Measurements from ENCODE around the gene MORN4. TPM values are rescaled to one million over a fixed set of nuclear protein-coding genes. Genes with fewer than 3 reads are reported as not detected.

MORN4 gene
- total and polyA plus RNA-seq, 2 donors (not counting 3 experiments of a cell fraction or from before 2014, with no cell fraction given): 12.2 to 13.9 TPM

- dilution Hi-C loops (cut with MboI; ENCODE audit: extremely low pct_ligation_motif_present, low sequenced_read_pairs): no loop called here
- Histone ChIP-seq H3K4me3 (replicated peaks in 1 of 3; ENCODE audit: insufficient read depth in 1 of 3, low read depth in 1 of 3, low read length in 3 of 3) (no peak overlapping the region), H3K79me2 (ENCODE audit: control insufficient read depth, insufficient read depth, low read length) (no peaks in the 10 kb centered on the region), H2AFZ (ENCODE audit: low read depth, low read length) (no peak overlapping the region), H3K4me2 (ENCODE audit: insufficient read depth, low read length) (no peak overlapping the region), H3K9me1 (replicated peaks; ENCODE audit: control insufficient read depth, extremely low read depth, insufficient read depth, low read length) (no peaks in the 10 kb centered on the region), H4K20me1 (replicated peaks; ENCODE audit: control insufficient read depth, extremely low read depth, insufficient read depth, low read length) (no peaks in the 10 kb centered on the region), H3K27ac (ENCODE audit: insufficient read depth, low read depth, low read length) (no peak overlapping the region), H3K36me3 (ENCODE audit: control insufficient read depth in 2 of 2, extremely low read depth in 1 of 2, insufficient read depth in 2 of 2, low read length in 2 of 2) (no peaks in the 10 kb centered on the region), H3K27me3 (ENCODE audit: control insufficient read depth in 2 of 2, insufficient read depth in 2 of 2, low read length in 2 of 2) (no peaks in the 10 kb centered on the region), H3K9me3 (replicated peaks; ENCODE audit: control insufficient read depth, insufficient read depth, low read length) (no peaks in the 10 kb centered on the region), H3K4me1 (ENCODE audit: control insufficient read depth, extremely low read depth, insufficient read depth, low read length) (peaks cover 3% of the 10 kb centered on the region), H3K9ac (replicated peaks; ENCODE audit: extremely low read depth, insufficient read depth, low read length) (no peak overlapping the region)
- intact Hi-C loops (cut with micrococcal nuclease): no loop called here
- POLR2A ChIA-PET: no interaction called here
- no peak for TF ChIP-seq MYC (IDR thresholded peaks at IDR 0.05; ENCODE audit: low read depth, low read length)
- TF ChIP-seq CTCF (IDR thresholded peaks at IDR 0.05; ENCODE audit: extremely low read depth in 1 of 2, insufficient read depth in 1 of 2, low read depth in 1 of 2, low read length in 2 of 2): no peak
- no peak for TF ChIP-seq FOS (IDR thresholded peaks at IDR 0.05; ENCODE audit: borderline replicate concordance, insufficient read depth, low read length)
- no peak for TF ChIP-seq POLR2AphosphoS5 (IDR thresholded peaks at IDR 0.05; ENCODE audit: insufficient read depth, low read depth, low read length)
- TF ChIP-seq POLR2A (IDR thresholded peaks at IDR 0.05; ENCODE audit: low read depth, low read length): no peak
- no peak for TF ChIP-seq JUN (IDR thresholded peaks at IDR 0.05; ENCODE audit: borderline replicate concordance, insufficient read depth, insufficient read length, low read depth)
- no peak for TF ChIP-seq EZH2 (IDR thresholded peaks at IDR 0.05; ENCODE audit: borderline replicate concordance, low read depth, low read length, severe bottlenecking)
- no peak for TF ChIP-seq MAX (IDR thresholded peaks at IDR 0.05; ENCODE audit: insufficient read depth, insufficient read length)
- TF ChIP-seq GATA2 (IDR thresholded peaks at IDR 0.05; ENCODE audit: insufficient read depth, insufficient read length, low read depth, low read length): no peak
- FAIRE-seq (no peak), DNase-seq (ENCODE audit: low read depth, low spot score) (no peak)
- no TSS peak for BruUV-seq (replicated peaks)
- CTCF ChIA-PET: no interaction called here
Observed at GRCh38 chr10:97635577-97635976, 2.3 kb upstream of the MORN4 start.

Measured in endothelial cell of umbilical vein (primary cell).